GM19468 (cell line): Measurements from ENCODE around the gene CCNE1.
"Not testable (repeated sequence)": the region's sequence is repeated elsewhere in the genome, so short reads cannot be mapped to it uniquely, and the experiment has no call there.

Experiments used
- ATAC-seq: cut with Tn5 transposase; IDR thresholded peaks from one replicate; pipeline ENCODE4 v1.9.1; 2021; ENCODE audit warnings: mild to moderate bottlenecking, moderate library complexity, moderate number of reproducible peaks; ENCODE audit not compliant: unreplicated experiment; ENCODE audit errors: extremely low read depth

CCNE1 gene

GRCh38 chr19:29812080-29812880 lies 489 bp downstream of the CCNE1 start:
- ATAC-seq: no peak

- no peak for ATAC-seq
Measured at GRCh38 chr19:29812881-29813275, 1.1 kb downstream of the CCNE1 start.

GRCh38 chr19:29813642-29814041 lies 1.9 kb downstream of the CCNE1 start:
- ATAC-seq: no peak

- ATAC-seq: peak; percentile 43
Measured at GRCh38 chr19:29815231-29815630, 3.4 kb downstream of the CCNE1 start.

- no peak for ATAC-seq
Measured at GRCh38 chr19:29817316-29817715, 5.5 kb downstream of the CCNE1 start.

- ATAC-seq: no peak
Measured at GRCh38 chr19:29819300-29819699, 7.5 kb downstream of the CCNE1 start.

- no peak for ATAC-seq
Measured at GRCh38 chr19:29819986-29820385, 8.2 kb downstream of the CCNE1 start.

GRCh38 chr19:29823581-29824330 lies 12.0 kb downstream of the CCNE1 start:
- ATAC-seq: no peak

- ATAC-seq: not testable (repeated sequence)
Measured at GRCh38 chr19:29825263-29825662, 13.5 kb downstream of the CCNE1 start.

- ATAC-seq: no peak
Measured at GRCh38 chr19:29831041-29831548, 19.3 kb downstream of the CCNE1 start.

GRCh38 chr19:29831686-29832085 lies 19.9 kb downstream of the CCNE1 start:
- ATAC-seq: no peak

GRCh38 chr19:29832801-29833200 lies 21.0 kb downstream of the CCNE1 start:
- no peak for ATAC-seq

- no peak for ATAC-seq
Measured at GRCh38 chr19:29833614-29834261, 21.9 kb downstream of the CCNE1 start.

GRCh38 chr19:29834991-29835846 lies 23.4 kb downstream of the CCNE1 start:
- no peak for ATAC-seq

- ATAC-seq: peak; percentile 31
Measured at GRCh38 chr19:29836409-29836825, 24.6 kb downstream of the CCNE1 start.

GRCh38 chr19:29837448-29837981 lies 25.7 kb downstream of the CCNE1 start:
- ATAC-seq: peak; percentile 43

- no peak for ATAC-seq
Measured at GRCh38 chr19:29837996-29838395, 26.2 kb downstream of the CCNE1 start.

- no peak for ATAC-seq
Measured at GRCh38 chr19:29840066-29840950, 28.5 kb downstream of the CCNE1 start.

- ATAC-seq: no peak
Measured at GRCh38 chr19:29841209-29841558, 29.4 kb downstream of the CCNE1 start.
